IMR-90 (cell line): ENCODE data around the gene KIF21A. TPM values are rescaled to one million over a fixed set of nuclear protein-coding genes. Genes with fewer than 3 reads are reported as not detected.

Experiments
- ATAC-seq: fragments of 200-7000 bp; cut with Tn5 transposase; 2 replicates; pipeline ENCODE4 v1.9.1; 2020; ENCODE audit warnings: low read depth, mild to moderate bottlenecking, moderate library complexity
- BruUV-seq: library from RNA; stranded (reverse); fragments of 400-500 nt; replicated peaks from 2 replicates; lab custom pipeline; 2021; lab: Mats Ljungman, UMichigan
- CTCF ChIA-PET: fragments of 300-600 bp; formaldehyde crosslinking; extraction: SDS; loops from one replicate; lab custom pipeline; 2021; ENCODE audit warnings: antibody characterized with exemption; lab: Yijun Ruan, JAX
- POLR2A ChIA-PET: fragments of 300-600 bp; sonication (Branson Sonifier 250); formaldehyde crosslinking; loops from one replicate; lab custom pipeline; 2022; ENCODE audit warnings: antibody characterized with exemption; ENCODE audit not compliant: unreplicated experiment; lab: Charles Lee
- DNase-seq: peaks from one replicate; pipeline ENCODE4 v3.0.0; 2013
- H2AFZ ChIP-seq: replicated peaks from 2 replicates; pipeline ENCODE3; 2013; ENCODE audit warnings: low read length, mild to moderate bottlenecking; ENCODE audit not compliant: poor library complexity
- H2AK5ac ChIP-seq: 2 replicates; pipeline ENCODE4 v1.6.1; 2013; ENCODE audit warnings: low read depth, low read length, inconsistent platforms
- H2AK9ac ChIP-seq: replicated peaks from 2 replicates; pipeline ENCODE3; 2013; ENCODE audit warnings: mild to moderate bottlenecking, low read depth, low read length, moderate library complexity; ENCODE audit not compliant: poor library complexity
- H2BK120ac ChIP-seq: 2 replicates; pipeline ENCODE4 v1.6.1; 2013; ENCODE audit warnings: low read depth, low read length, inconsistent platforms
- H2BK15ac ChIP-seq: 3 replicates; pipeline ENCODE4 v1.6.1; 2013; ENCODE audit warnings: low read depth, low read length, inconsistent platforms
- H2BK20ac ChIP-seq: 2 replicates; pipeline ENCODE4 v1.6.1; 2013; ENCODE audit warnings: low read depth, mild to moderate bottlenecking, inconsistent platforms, low read length, moderate library complexity
- H2BK5ac ChIP-seq: 2 replicates; pipeline ENCODE4 v1.6.1; 2013; ENCODE audit warnings: mild to moderate bottlenecking, low read depth, low read length, inconsistent platforms; ENCODE audit not compliant: poor library complexity, severe bottlenecking
- H3K14ac ChIP-seq: replicated peaks from 2 replicates; pipeline ENCODE4 v1.6.1; 2013; ENCODE audit warnings: low read depth, low read length, inconsistent platforms
- H3K18ac ChIP-seq: 2 replicates; pipeline ENCODE4 v1.6.1; 2013; ENCODE audit warnings: low read depth, low read length, control low read depth
- H3K23ac ChIP-seq: 2 replicates; pipeline ENCODE4 v1.6.1; 2013; ENCODE audit warnings: low read depth, low read length, inconsistent platforms
- H3K27ac ChIP-seq: 2 replicates; pipeline ENCODE4 v1.5.1; 2013; ENCODE audit warnings: mild to moderate bottlenecking, control low read depth, low read length; ENCODE audit not compliant: insufficient read depth
- H3K27me3 ChIP-seq: 2 replicates; pipeline ENCODE4 v1.6.1; 2013; ENCODE audit warnings: low read length; ENCODE audit not compliant: control insufficient read depth, insufficient read depth
- H3K36me3 ChIP-seq: 2 replicates; pipeline ENCODE4 v1.6.1; 2013; ENCODE audit warnings: low read length, mixed read lengths; ENCODE audit not compliant: control insufficient read depth, insufficient read depth
- H3K4ac ChIP-seq: 2 replicates; pipeline ENCODE4 v1.6.1; 2013; ENCODE audit warnings: low read depth, low read length, inconsistent platforms
- H3K4me1 ChIP-seq: 2 replicates; pipeline ENCODE4 v1.6.1; 2013; ENCODE audit warnings: low read length, mixed read lengths; ENCODE audit not compliant: control insufficient read depth, insufficient read depth
- H3K4me2 ChIP-seq: 2 replicates; pipeline ENCODE4 v1.6.1; 2013; ENCODE audit warnings: low read depth, mild to moderate bottlenecking, control low read depth, low read length, moderate library complexity
- H3K4me3 ChIP-seq: 2 replicates; pipeline ENCODE4 v1.5.1; 2013; ENCODE audit warnings: low read depth, mild to moderate bottlenecking, control low read depth, low read length, moderate library complexity; ENCODE audit not compliant: insufficient read depth
- H3K56ac ChIP-seq: 2 replicates; pipeline ENCODE4 v1.6.1; 2013; ENCODE audit warnings: low read length, inconsistent platforms; ENCODE audit not compliant: insufficient read depth; ENCODE audit errors: extremely low read depth
- H3K79me1 ChIP-seq, 2 experiments: 2 replicates each; pipeline ENCODE4 v1.6.1; 2013; ENCODE audit warnings: low read length in 2 of 2, inconsistent platforms in 1 of 2, low read depth in 1 of 2
- H3K9ac ChIP-seq: 2 replicates; pipeline ENCODE4 v1.6.1; 2013; ENCODE audit warnings: low read depth, low read length, control low read depth
- H3K9me1 ChIP-seq: 2 replicates; pipeline ENCODE4 v1.6.1; 2013; ENCODE audit warnings: low read length, inconsistent platforms; ENCODE audit not compliant: insufficient read depth
- H3K9me3 ChIP-seq: 2 replicates; pipeline ENCODE4 v1.6.1; 2013; ENCODE audit warnings: low read length; ENCODE audit not compliant: control insufficient read depth, insufficient read depth
- H4K20me1 ChIP-seq: 2 replicates; pipeline ENCODE4 v1.6.1; 2013; ENCODE audit warnings: low read length, inconsistent platforms; ENCODE audit not compliant: insufficient read depth
- H4K5ac ChIP-seq: 2 replicates; pipeline ENCODE4 v1.6.1; 2013; ENCODE audit warnings: mild to moderate bottlenecking, low read depth, low read length, control low read depth
- H4K8ac ChIP-seq, 2 experiments: 2 replicates each; pipeline ENCODE4 v1.6.1; 2013; ENCODE audit warnings: low read depth in 2 of 2, low read length in 2 of 2, control low read depth in 1 of 2, inconsistent platforms in 1 of 2
- H4K91ac ChIP-seq: 2 replicates; pipeline ENCODE4 v1.6.1; 2013; ENCODE audit warnings: low read depth, low read length, inconsistent platforms; ENCODE audit not compliant: insufficient read depth
- FOS ChIP-seq: fragments of 150-350 bp; IDR thresholded peaks from 2 replicates; pipeline ENCODE4 v1.6.1; 2016; ENCODE audit warnings: low read depth, low read length
- WGBS, 2 experiments: methylation state at CpG; one replicate each; pipeline versions ENCODE4 v1.1.5 to v1.1.7; 2013; ENCODE audit warnings: missing lambda C conversion rate in 2 of 2; ENCODE audit not compliant: insufficient read length in 1 of 2; ENCODE audit errors: extremely low coverage in 2 of 2; 5-methylcytosine and 5-hydroxymethylcytosine counted together
- dilution Hi-C: fragments of 300-500 bp; cut with HindIII; formaldehyde crosslinking; loops from one replicate; pipeline ENCODE4 v1.14.3; 2018; ENCODE audit warnings: low sequenced_read_pairs; ENCODE audit not compliant: unreplicated experiment
- in situ Hi-C: fragments of 300-500 bp; cut with MboI; formaldehyde crosslinking; loops from 3 replicates; pipeline ENCODE4 v1.14.3; 2019; ENCODE audit warnings: low sequenced_read_pairs, inconsistent platforms, mixed read lengths
- intact Hi-C: fragments of 100-400 bp; cut with micrococcal nuclease; formaldehyde crosslinking; loops from 2 replicates; pipeline ENCODE4 v1.10.0; 2022
- polyA plus RNA-seq, 3 experiments: library from polyadenylated mRNA; depleted of rRNA; stranded (reverse); fragments of >200 nt; gene quantifications; 2 replicates each; pipeline ENCODE4 v1.2.3, GENCODE V29; 2012; ENCODE audit warnings: low replicate concordance in 1 of 3
- total RNA-seq: library from RNA; depleted of rRNA; stranded (reverse); fragments of >200 nt; gene quantifications from 2 replicates; pipeline ENCODE4 v1.2.3, GENCODE V29; 2012

Gene KIF21A
- total and polyA plus RNA-seq, 2 of the 4 experiments (the other 2 are of a cell fraction), result 0.38 to 1.1 TPM

DNA sequence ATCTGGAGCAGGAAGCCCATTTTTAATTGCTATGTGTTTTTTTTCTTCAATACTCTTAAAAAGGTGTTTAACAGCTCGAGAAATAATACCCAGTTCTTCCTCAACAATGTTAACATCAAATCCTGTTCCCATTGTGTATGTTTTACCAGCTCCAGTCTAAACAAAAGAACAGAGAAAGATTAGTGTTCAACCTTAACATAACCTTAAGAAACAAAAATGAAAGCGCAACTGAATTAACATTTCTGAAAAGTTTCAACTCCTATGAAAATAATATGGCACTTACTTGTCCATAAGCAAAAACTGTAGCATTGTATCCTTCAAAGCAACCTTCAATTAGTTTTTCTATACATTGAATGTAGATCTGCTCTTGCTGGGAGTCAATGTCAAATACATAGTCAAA lies 73.2 kb downstream of the KIF21A start:
- DNase-seq, result no peak
- dilution Hi-C loops, result no loop called here
- H3K4me3 ChIP-seq, result no peak overlapping the region
- POLR2A ChIA-PET, result no interaction called here
- CTCF ChIA-PET, result no interaction called here
- WGBS, 2 experiments, result no CpG with 5 or more reads among the region's 2 CpGs
- H3K9me3 ChIP-seq, result no peaks in the 10 kb centered on the region
- no peak overlapping the region for H2BK5ac ChIP-seq
- H3K27ac ChIP-seq, result no peak overlapping the region
- in situ Hi-C loops, result no loop called here
- H3K4me2 ChIP-seq, result no peak overlapping the region
- H4K20me1 ChIP-seq, result no peaks in the 10 kb centered on the region
- no peak for ATAC-seq
- H4K5ac ChIP-seq, result no peak overlapping the region
- no peak overlapping the region for H2AK9ac ChIP-seq
- H2BK20ac ChIP-seq, result no peak overlapping the region
- H3K4me1 ChIP-seq, result no peaks in the 10 kb centered on the region
- no peaks in the 10 kb centered on the region for H3K36me3 ChIP-seq
- no peaks in the 10 kb centered on the region for H3K79me1 ChIP-seq
- no peak overlapping the region for H4K8ac ChIP-seq
- H4K91ac ChIP-seq, result no peak overlapping the region
- no peak overlapping the region for H3K18ac ChIP-seq
- no peak overlapping the region for H3K4ac ChIP-seq
- H2AFZ ChIP-seq, result no peak overlapping the region
- no peak for TF ChIP-seq FOS
- no peak overlapping the region for H2BK15ac ChIP-seq
- H3K56ac ChIP-seq, result no peak overlapping the region
- no peak overlapping the region for H2BK120ac ChIP-seq
- no peak overlapping the region for H3K23ac ChIP-seq
- intact Hi-C loops, result no loop called here
- H3K27me3 ChIP-seq, result no peaks in the 10 kb centered on the region
- H3K9me1 ChIP-seq, result no peaks in the 10 kb centered on the region
- no TSS peak for BruUV-seq
- no peak overlapping the region for H3K9ac ChIP-seq
- no peak overlapping the region for H3K14ac ChIP-seq
- no peak overlapping the region for H2AK5ac ChIP-seq
